Thyroid gland (tissue), 4 donors: Measurements from ENCODE around the gene CC2D2A.

Source experiments
- CTCF ChIP-seq, 6 experiments: fragments of 200-600 bp in 3 of 6; fragments of 450-650 bp in 3 of 6; sonication (generic) in 3 of 6; IDR thresholded peaks; one replicate each; pipeline ENCODE4 v1.5.1; 2016 to 2019; ENCODE audit warnings: antibody characterized with exemption in 6 of 6, mild to moderate bottlenecking in 2 of 6, inconsistent platforms in 1 of 6, moderate library complexity in 1 of 6
- POLR2A ChIP-seq, 2 donors: fragments of 450-650 bp; IDR thresholded peaks; one replicate each; pipeline ENCODE4 v1.6.1; 2017; ENCODE audit warnings: antibody characterized with exemption in 2 of 2, mild to moderate bottlenecking in 2 of 2, moderate library complexity in 1 of 2

GRCh38 chr4:15476396-15476795 lies 6.7 kb downstream of the CC2D2A start:
- TF ChIP-seq POLR2A (IDR thresholded peaks at IDR 0.05) = no peak
- TF ChIP-seq CTCF (IDR thresholded peaks at IDR 0.05) = no peak
